ENCODE measurements around the gene C14orf93. TPM values are rescaled to one million over a fixed set of nuclear protein-coding genes. Genes with fewer than 3 reads are reported as not detected.

The C14orf93 gene
- total and polyA plus RNA-seq, 9 of the 15 experiments (the other 6 are each of a cell fraction or from before 2014, with no cell fraction given), result 2.2 to 22.4 (median 16.1) TPM

DNA sequence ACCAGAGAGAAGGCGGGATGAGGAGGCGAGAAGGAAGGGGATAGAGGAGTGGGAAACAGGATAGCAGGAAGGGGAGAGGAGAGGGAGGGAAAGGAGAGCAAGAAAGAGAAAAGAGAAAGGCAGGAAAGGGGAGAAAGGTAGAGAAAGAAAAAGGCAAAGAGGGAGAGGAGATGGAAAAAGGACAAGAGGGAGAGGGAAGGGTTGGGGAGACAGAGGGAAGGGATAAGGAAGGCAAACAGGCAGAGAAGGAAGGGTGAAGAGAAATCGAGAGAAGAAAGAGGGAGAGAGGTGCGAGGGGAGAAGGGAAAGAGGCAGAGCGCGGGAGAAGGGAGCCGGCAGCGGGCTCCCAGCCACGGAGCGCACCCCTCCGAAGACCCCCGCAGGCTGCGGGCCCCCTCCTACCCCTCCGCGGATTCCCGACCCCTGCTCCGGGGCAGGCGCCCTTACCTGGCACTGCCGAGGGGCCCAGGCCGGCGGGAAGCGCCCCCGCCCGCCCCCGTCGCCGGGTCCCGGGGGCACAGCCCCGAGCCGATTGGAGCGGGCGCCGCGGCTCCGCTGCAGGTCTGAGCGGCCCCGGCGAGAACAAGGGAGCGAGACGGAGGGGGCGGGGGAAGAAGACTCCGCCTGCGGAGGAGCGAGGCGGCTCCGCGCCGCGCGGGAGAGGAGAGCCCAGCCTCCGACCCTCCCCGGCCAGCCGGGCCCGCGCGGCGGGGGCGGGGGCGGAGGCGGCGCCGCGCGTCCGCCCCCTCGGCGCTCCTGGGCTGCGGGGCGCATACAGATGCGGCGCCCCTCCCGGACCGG is 47.2 kb upstream of the C14orf93 start, which contains the start of gene CDH24 (continued):
- TF ChIP-seq SRSF3 (IDR thresholded peaks at IDR 0.05; ENCODE audit: insufficient read depth, low read length) (no peak), FOXJ3 (CRISPR knock-in tag; IDR thresholded peaks at IDR 0.05) (no peak), ARID3A (IDR thresholded peaks at IDR 0.05; ENCODE audit: borderline replicate concordance, low read depth, low read length) (no peak), ZKSCAN1 (IDR thresholded peaks at IDR 0.05; ENCODE audit: low read depth, low read length) (no peak), UBTF (IDR thresholded peaks at IDR 0.05; ENCODE audit: borderline replicate concordance in 1 of 2, low read depth in 2 of 2, low read length in 2 of 2) (peak; percentile 56 to 77; a peak in 2 of 4 replicates), SIN3A (IDR thresholded peaks at IDR 0.05; ENCODE audit: borderline replicate concordance in 2 of 2, control insufficient read depth in 1 of 2, low read depth in 2 of 2, low read length in 2 of 2) (peak in 1 of 2 experiments; percentile 24; a peak in 2 of 4 replicates), SRF (CRISPR knock-in tag; IDR thresholded peaks at IDR 0.05) (no peak), ZNF24 (IDR thresholded peaks at IDR 0.05) (no peak), SMAD1 (IDR thresholded peaks at IDR 0.05; ENCODE audit: low read depth, low read length, partially characterized antibody) (no peak), RBM22 (IDR thresholded peaks at IDR 0.05; ENCODE audit: low read depth, low read length, poor library complexity, severe bottlenecking) (no peak), MBD2 (IDR thresholded peaks at IDR 0.05; ENCODE audit: borderline replicate concordance, low read depth) (no peak), HDAC6 (IDR thresholded peaks at IDR 0.05; ENCODE audit: low read depth, low read length) (no peak), NCOA6 (IDR thresholded peaks at IDR 0.05) (0 out of 2 replicates have a peak, but pooled peaks have one; percentile 18)
- TF ChIP-seq, protein P1, sequence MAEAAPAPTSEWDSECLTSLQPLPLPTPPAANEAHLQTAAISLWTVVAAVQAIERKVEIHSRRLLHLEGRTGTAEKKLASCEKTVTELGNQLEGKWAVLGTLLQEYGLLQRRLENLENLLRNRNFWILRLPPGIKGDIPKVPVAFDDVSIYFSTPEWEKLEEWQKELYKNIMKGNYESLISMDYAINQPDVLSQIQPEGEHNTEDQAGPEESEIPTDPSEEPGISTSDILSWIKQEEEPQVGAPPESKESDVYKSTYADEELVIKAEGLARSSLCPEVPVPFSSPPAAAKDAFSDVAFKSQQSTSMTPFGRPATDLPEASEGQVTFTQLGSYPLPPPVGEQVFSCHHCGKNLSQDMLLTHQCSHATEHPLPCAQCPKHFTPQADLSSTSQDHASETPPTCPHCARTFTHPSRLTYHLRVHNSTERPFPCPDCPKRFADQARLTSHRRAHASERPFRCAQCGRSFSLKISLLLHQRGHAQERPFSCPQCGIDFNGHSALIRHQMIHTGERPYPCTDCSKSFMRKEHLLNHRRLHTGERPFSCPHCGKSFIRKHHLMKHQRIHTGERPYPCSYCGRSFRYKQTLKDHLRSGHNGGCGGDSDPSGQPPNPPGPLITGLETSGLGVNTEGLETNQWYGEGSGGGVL (CRISPR knock-in tag; IDR thresholded peaks at IDR 0.05), result no peak
- TF ChIP-seq, protein P2, sequence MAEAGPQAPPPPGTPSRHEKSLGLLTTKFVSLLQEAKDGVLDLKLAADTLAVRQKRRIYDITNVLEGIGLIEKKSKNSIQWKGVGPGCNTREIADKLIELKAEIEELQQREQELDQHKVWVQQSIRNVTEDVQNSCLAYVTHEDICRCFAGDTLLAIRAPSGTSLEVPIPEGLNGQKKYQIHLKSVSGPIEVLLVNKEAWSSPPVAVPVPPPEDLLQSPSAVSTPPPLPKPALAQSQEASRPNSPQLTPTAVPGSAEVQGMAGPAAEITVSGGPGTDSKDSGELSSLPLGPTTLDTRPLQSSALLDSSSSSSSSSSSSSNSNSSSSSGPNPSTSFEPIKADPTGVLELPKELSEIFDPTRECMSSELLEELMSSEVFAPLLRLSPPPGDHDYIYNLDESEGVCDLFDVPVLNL (CRISPR knock-in tag; IDR thresholded peaks at IDR 0.05; ENCODE audit: low read depth), result no peak
